Coronary artery (tissue), 2 donors: ENCODE data around the gene NAV1.

Experiments used
- DNase-seq: peaks from one replicate; pipeline ENCODE4 v3.0.0-alpha.2; 2017; ENCODE audit warnings: low spot score
- H3K27ac ChIP-seq, 2 donors: fragments of 200-600 bp; sonication (generic); one replicate each; pipeline ENCODE4 v1.5.1; 2016 to 2019
- H3K4me3 ChIP-seq: fragments of 200-600 bp; sonication (generic); 2 replicates; pipeline ENCODE4 v1.5.1; 2016; ENCODE audit warnings: mild to moderate bottlenecking, moderate library complexity
- TF ChIP-seq, protein P1 (sequence below): fragments of 200-600 bp; sonication (generic); IDR thresholded peaks from one replicate; pipeline ENCODE4 v1.5.1; 2019; ENCODE audit warnings: antibody characterized with exemption

Gene NAV1

GRCh38 chr1:201509601-201510374 is 29.1 kb upstream of the NAV1 start:
- no peak overlapping the region for H3K27ac ChIP-seq
- no peak for DNase-seq
- TF ChIP-seq, protein P1, sequence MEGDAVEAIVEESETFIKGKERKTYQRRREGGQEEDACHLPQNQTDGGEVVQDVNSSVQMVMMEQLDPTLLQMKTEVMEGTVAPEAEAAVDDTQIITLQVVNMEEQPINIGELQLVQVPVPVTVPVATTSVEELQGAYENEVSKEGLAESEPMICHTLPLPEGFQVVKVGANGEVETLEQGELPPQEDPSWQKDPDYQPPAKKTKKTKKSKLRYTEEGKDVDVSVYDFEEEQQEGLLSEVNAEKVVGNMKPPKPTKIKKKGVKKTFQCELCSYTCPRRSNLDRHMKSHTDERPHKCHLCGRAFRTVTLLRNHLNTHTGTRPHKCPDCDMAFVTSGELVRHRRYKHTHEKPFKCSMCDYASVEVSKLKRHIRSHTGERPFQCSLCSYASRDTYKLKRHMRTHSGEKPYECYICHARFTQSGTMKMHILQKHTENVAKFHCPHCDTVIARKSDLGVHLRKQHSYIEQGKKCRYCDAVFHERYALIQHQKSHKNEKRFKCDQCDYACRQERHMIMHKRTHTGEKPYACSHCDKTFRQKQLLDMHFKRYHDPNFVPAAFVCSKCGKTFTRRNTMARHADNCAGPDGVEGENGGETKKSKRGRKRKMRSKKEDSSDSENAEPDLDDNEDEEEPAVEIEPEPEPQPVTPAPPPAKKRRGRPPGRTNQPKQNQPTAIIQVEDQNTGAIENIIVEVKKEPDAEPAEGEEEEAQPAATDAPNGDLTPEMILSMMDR: no peak
- no peak overlapping the region for H3K4me3 ChIP-seq

DNA sequence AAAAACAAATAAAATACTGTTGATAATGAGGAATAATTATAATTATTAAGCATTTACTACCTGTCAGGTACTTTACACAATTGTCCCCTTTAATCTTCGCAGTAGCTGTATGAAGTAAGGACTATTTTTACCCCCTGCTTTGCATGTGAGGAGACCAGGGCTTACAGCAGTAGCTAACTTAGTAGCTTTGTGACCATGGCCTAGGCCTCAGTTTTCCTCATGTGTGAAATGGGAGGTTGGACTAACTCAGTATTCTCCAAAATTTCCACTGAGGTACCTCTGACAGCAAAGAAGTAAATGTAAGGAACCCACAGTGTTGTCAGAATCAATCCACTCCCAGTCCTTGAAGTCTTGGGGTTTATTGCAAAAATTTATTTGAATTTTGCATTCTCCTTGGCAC is 28.2 kb upstream of the NAV1 start:
- no peak overlapping the region for H3K27ac ChIP-seq
- DNase-seq: no peak
- TF ChIP-seq, protein P1: no peak
- H3K4me3 ChIP-seq: no peak overlapping the region

DNA sequence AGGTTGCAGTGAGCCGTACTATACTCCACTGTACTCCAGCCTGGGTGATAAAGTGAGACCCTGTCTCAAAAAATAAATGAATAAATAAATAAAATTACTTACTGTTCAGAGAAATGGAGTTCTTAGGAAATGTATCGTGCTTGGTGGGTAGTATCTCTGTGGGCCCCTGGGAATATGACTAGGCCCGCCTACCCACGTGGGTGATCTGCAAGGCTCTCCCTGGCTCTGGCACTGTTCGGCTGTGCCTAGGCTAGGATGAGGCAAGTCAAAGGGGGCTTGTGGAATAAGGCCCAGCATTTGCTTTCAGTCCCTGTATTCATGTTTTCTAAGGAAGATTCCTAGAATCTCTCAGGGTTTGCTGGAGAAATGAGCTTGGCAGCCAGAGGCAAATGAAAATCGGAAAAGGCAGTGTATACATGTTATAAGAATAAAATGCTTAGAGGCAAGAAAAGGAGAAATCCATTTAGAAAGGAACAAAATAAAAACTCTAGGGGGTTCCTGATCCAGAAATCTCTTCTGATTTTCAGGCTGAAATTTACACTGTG is 27.5 kb upstream of the NAV1 start:
- TF ChIP-seq, protein P1: no peak
- Histone ChIP-seq H3K27ac (peak overlapping the region; percentile 51 to 84), H3K4me3 (no peak overlapping the region)
- no peak for DNase-seq

- H3K4me3 ChIP-seq: peak overlapping the region; percentile 33
- peak; percentile 83 for DNase-seq
- H3K27ac ChIP-seq: peak overlapping the region; percentile 51 to 84
- TF ChIP-seq, protein P1: no peak
Measured at GRCh38 chr1:201511941-201512539, 26.9 kb upstream of the NAV1 start.

GRCh38 chr1:201513498-201514243 is 25.3 kb upstream of the NAV1 start:
- no peak overlapping the region for H3K27ac ChIP-seq
- TF ChIP-seq, protein P1: no peak
- no peak for DNase-seq

GRCh38 chr1:201514466-201514865 is 24.5 kb upstream of the NAV1 start:
- TF ChIP-seq, protein P1: no peak
- DNase-seq: no peak
- Histone ChIP-seq H3K27ac (no peak overlapping the region), H3K4me3 (no peak overlapping the region)

More at GRCh38 chr1:201513498-201514243, 25.3 kb upstream of the NAV1 start:
- no peak overlapping the region for H3K4me3 ChIP-seq
